K562 (cell line): Measurements from ENCODE around the gene FTL. TPM values are rescaled to one million over a fixed set of nuclear protein-coding genes. Genes with fewer than 3 reads are reported as not detected.
A peak's percentile ranks its signal among the peaks of the same experiment; 100 is the strongest.

Source experiments
- ATAC-seq: fragments of 200-7000 bp; cut with Tn5 transposase; 3 replicates; pipeline ENCODE4 v1.9.1; 2020; ENCODE audit warnings: moderate library complexity
- BruUV-seq: library from RNA; stranded (reverse); fragments of 400-500 nt; replicated peaks from 2 replicates; lab custom pipeline; 2021; lab: Mats Ljungman, UMichigan
- CTCF ChIA-PET: fragments of 300-600 bp; formaldehyde crosslinking; extraction: SDS; loops from one replicate; lab custom pipeline; 2021; ENCODE audit warnings: low intra/inter-chr PET ratio; lab: Yijun Ruan, JAX
- POLR2A ChIA-PET: fragments of 300-600, 350-650 bp; sonication (Branson Sonifier 250); formaldehyde crosslinking; extraction: SDS; loops from one replicate; lab custom pipeline; 2021; ENCODE audit warnings: antibody characterized with exemption, inconsistent platforms; lab: Yijun Ruan, JAX
- DNase-seq, 4 experiments: peaks; one replicate each; pipeline versions ENCODE4 v3.0.0 to v3.0.0-alpha.2; 2011 to 2018; ENCODE audit warnings: low spot score in 3 of 4, mixed read lengths in 3 of 4; ENCODE audit errors: extremely low read depth in 1 of 4
- FAIRE-seq: peaks from 2 replicates; lab custom pipeline; 2011; peaks lifted over from hg19 to GRCh38; lab: Jason Lieb, UNC
- H2AFZ ChIP-seq: 2 replicates; pipeline ENCODE4 v1.6.0; 2011; ENCODE audit warnings: low read depth, low read length, control low read depth, inconsistent platforms
- H3K27ac ChIP-seq: fragments of 200-600 bp; 3 replicates; pipeline ENCODE4 v1.8.0; 2011; ENCODE audit warnings: low read depth, mild to moderate bottlenecking, control low read depth, inconsistent platforms, low read length, moderate library complexity, mixed read lengths; ENCODE audit errors: extremely low read depth
- H3K27me3 ChIP-seq, 2 experiments: fragments of 300-600 bp in 1 of 2; 2 replicates in 1 of 2; 3 replicates in 1 of 2; pipeline versions ENCODE4 v1.6.0 to v1.8.0; 2011; ENCODE audit warnings: inconsistent platforms in 2 of 2, low read length in 2 of 2, mild to moderate bottlenecking in 1 of 2, mixed read lengths in 1 of 2, moderate library complexity in 1 of 2; ENCODE audit not compliant: control insufficient read depth in 2 of 2, insufficient read depth in 2 of 2
- H3K36me3 ChIP-seq: fragments of 300-600 bp; 3 replicates; pipeline ENCODE4 v1.8.0; 2011; ENCODE audit warnings: mild to moderate bottlenecking, low read length, inconsistent platforms; ENCODE audit not compliant: control insufficient read depth, insufficient read depth
- H3K4me1 ChIP-seq, 2 experiments: fragments of 200-600 bp in 1 of 2; replicated peaks in 1 of 2; 2 replicates in 1 of 2; 3 replicates in 1 of 2; pipeline versions ENCODE4 v1.5.1 to v1.8.0; 2011; ENCODE audit warnings: inconsistent platforms in 2 of 2, low read length in 2 of 2, mild to moderate bottlenecking in 1 of 2, mixed read lengths in 1 of 2, moderate library complexity in 1 of 2; ENCODE audit not compliant: control insufficient read depth in 2 of 2, insufficient read depth in 2 of 2
- H3K4me2 ChIP-seq: 2 replicates; pipeline ENCODE4 v1.6.1; 2011; ENCODE audit warnings: low read length, control low read depth, inconsistent platforms, mixed read lengths; ENCODE audit not compliant: insufficient read depth
- H3K4me3 ChIP-seq: fragments of 200-600 bp; sonication (generic), shearing (Covaris generic); 2 replicates; pipeline ENCODE4 v1.5.1; 2016; ENCODE audit warnings: control low read depth, inconsistent platforms
- H3K79me2 ChIP-seq: fragments of 200-600 bp; 3 replicates; pipeline ENCODE4 v1.8.0; 2011; ENCODE audit warnings: low read length, inconsistent platforms; ENCODE audit not compliant: control insufficient read depth, insufficient read depth
- H3K9ac ChIP-seq, 2 experiments: 2 replicates each; pipeline versions ENCODE4 v1.6.0 to v1.6.1; 2011; ENCODE audit warnings: low read depth in 2 of 2, low read length in 2 of 2, control low read depth in 1 of 2, inconsistent platforms in 1 of 2, mild to moderate bottlenecking in 1 of 2, mixed read lengths in 1 of 2; ENCODE audit not compliant: insufficient read depth in 1 of 2
- H3K9me1 ChIP-seq: one replicate; pipeline ENCODE4 v1.6.0; 2011; ENCODE audit warnings: inconsistent platforms, mild to moderate bottlenecking, low read length, moderate library complexity; ENCODE audit not compliant: control insufficient read depth, insufficient read depth
- H3K9me3 ChIP-seq: replicated peaks from 2 replicates; pipeline ENCODE4 v1.5.1; 2011; ENCODE audit warnings: low read depth, low read length, inconsistent platforms; ENCODE audit not compliant: control insufficient read depth, insufficient read depth
- H4K20me1 ChIP-seq: replicated peaks from 2 replicates; pipeline ENCODE4 v1.6.1; 2011; ENCODE audit warnings: low read length, inconsistent platforms, mixed read lengths; ENCODE audit not compliant: control insufficient read depth, insufficient read depth
- ARID1B ChIP-seq: fragments of 450-650 bp; IDR thresholded peaks from 2 replicates; pipeline ENCODE4 v1.6.1; 2016; ENCODE audit warnings: antibody characterized with exemption, mild to moderate bottlenecking, inconsistent platforms
- BRD9 ChIP-seq: fragments of 450-650 bp; IDR thresholded peaks from 2 replicates; pipeline ENCODE4 v1.6.1; 2018; ENCODE audit warnings: low read depth; ENCODE audit not compliant: partially characterized antibody
- COPS2 ChIP-seq: fragments of 450-650 bp; conservative IDR thresholded peaks from 2 replicates; pipeline ENCODE4 v1.6.1; 2016; ENCODE audit warnings: mild to moderate bottlenecking, moderate library complexity
- DPF2 ChIP-seq: fragments of 450-650 bp; IDR thresholded peaks from 2 replicates; pipeline ENCODE4 v1.6.1; 2016
- GTF2E2 ChIP-seq: fragments of 200-800 bp; sonication (Bioruptor generic); IDR thresholded peaks from 2 replicates; pipeline ENCODE4 v1.6.1; 2016; ENCODE audit warnings: missing genetic modification characterization, missing compliant biosample characterization
- IFI16 ChIP-seq: fragments of 250-450 bp; sonication (Bioruptor Pico); IDR thresholded peaks from 2 replicates; pipeline ENCODE4 v2.1.2; 2022; ENCODE audit warnings: mild to moderate bottlenecking, inconsistent platforms
- IRF9 ChIP-seq: fragments of 450-650 bp; IDR thresholded peaks from 2 replicates; pipeline ENCODE4 v1.6.1; 2016; ENCODE audit warnings: missing biosample characterization, missing genetic modification characterization
- MIER1 ChIP-seq: fragments of 450-650 bp; IDR thresholded peaks from 2 replicates; pipeline ENCODE4 v1.6.1; 2016; ENCODE audit warnings: antibody characterized with exemption, mild to moderate bottlenecking, low read depth
- POLR3G ChIP-seq: IDR thresholded peaks from 2 replicates; pipeline ENCODE4 v1.6.1; 2011; ENCODE audit not compliant: insufficient read length, insufficient replicate concordance; ENCODE audit errors: extremely low read depth
- SMARCA5 ChIP-seq: fragments of 450-650 bp; IDR thresholded peaks from 2 replicates; pipeline ENCODE4 v1.6.1; 2016
- SRSF9 ChIP-seq: fragments of 200-400 bp; formaldehyde crosslinking; IDR thresholded peaks from 2 replicates; pipeline ENCODE4 v1.6.1; 2017; ENCODE audit warnings: low read depth, low read length, borderline replicate concordance
- STAG1 ChIP-seq: sonication (generic); formaldehyde crosslinking; IDR thresholded peaks from 2 replicates; pipeline ENCODE4 v1.5.0; 2020; ENCODE audit warnings: missing genetic modification reagents, borderline replicate concordance
- TAF15 ChIP-seq: fragments of 200-400 bp; formaldehyde crosslinking; IDR thresholded peaks from 2 replicates; pipeline ENCODE4 v1.6.1; 2017; ENCODE audit warnings: mild to moderate bottlenecking, low read depth, low read length, moderate library complexity
- ZNF143 ChIP-seq: sonication (generic); formaldehyde crosslinking; IDR thresholded peaks from 2 replicates; pipeline ENCODE4 v1.9.0; 2022; ENCODE audit warnings: mild to moderate bottlenecking, missing genetic modification reagents
- ZNF507 ChIP-seq: conservative IDR thresholded peaks from 2 replicates; pipeline ENCODE4 v1.6.1; 2017; ENCODE audit warnings: missing genetic modification characterization, missing compliant biosample characterization
- WGBS: fragments of 100-300 bp; shearing (Covaris generic); methylation state at CpG from one replicate; pipeline ENCODE4 v1.1.6; 2016; ENCODE audit warnings: low coverage, mixed read lengths; ENCODE audit not compliant: insufficient coverage; ENCODE audit errors: missing lambda C conversion rate; 5-methylcytosine and 5-hydroxymethylcytosine counted together
- in situ Hi-C: fragments of 300-500 bp; cut with MboI; formaldehyde crosslinking; loops from 4 replicates; pipeline ENCODE4 v1.15.0; 2018; ENCODE audit warnings: inconsistent platforms, mixed read lengths
- intact Hi-C: fragments of 100-400 bp; cut with micrococcal nuclease; formaldehyde crosslinking; loops from 2 replicates; pipeline ENCODE4 v1.14.2; 2022
- polyA plus RNA-seq, 8 experiments: library from polyadenylated mRNA; depleted of rRNA in 4 of 8; stranded (reverse) in 5 of 8; unstranded in 3 of 8; fragments of >200 nt; fragmentation: Nextera tagmentation in 2 of 8; fragmentation: Illumina TruSeq in 1 of 8; extraction: Ambion mirVana in 2 of 8; extraction: Trizol in 1 of 8; gene quantifications; 2 replicates each; pipeline versions ENCODE4 v1.2.1 to v1.2.3, GENCODE V29; 2011 to 2014; ENCODE audit warnings: inconsistent platforms in 1 of 8, missing spikeins in 1 of 8
- total RNA-seq, 7 experiments: library from RNA; depleted of rRNA in 6 of 7; stranded (reverse); fragments of >200 nt in 6 of 7; fragmentation: Illumina TruSeq in 2 of 7; extraction: Trizol in 2 of 7; gene quantifications; 2 replicates each; pipeline versions ENCODE4 v1.2.1 to v1.2.3, GENCODE V29; 2011 to 2021; ENCODE audit warnings: low replicate concordance in 1 of 7
- TF ChIP-seq, protein P1 (sequence below), 2 experiments: IDR thresholded peaks in 1 of 2; conservative IDR thresholded peaks in 1 of 2; 2 replicates each; pipeline ENCODE4 v1.6.1; 2016; ENCODE audit warnings: low read depth in 2 of 2, mild to moderate bottlenecking in 1 of 2, missing compliant biosample characterization in 1 of 2, missing genetic modification characterization in 1 of 2, moderate library complexity in 1 of 2
- TF ChIP-seq, protein P2 (sequence below): fragments of 450-650 bp; IDR thresholded peaks from 2 replicates; pipeline ENCODE4 v1.6.1; 2016; ENCODE audit warnings: low read depth, mild to moderate bottlenecking, moderate library complexity

FTL gene
- total and polyA plus RNA-seq, 9 of the 15 experiments (the other 6 are each of a cell fraction or from before 2014, with no cell fraction given): 1,231 to 27,415 (median 3,965) TPM

- in situ Hi-C loops (no loop called here), intact Hi-C loops (loop anchor here (2.0 kb wide), 1 partner anchor 21 kb away; the partner anchor contains the start of gene DHDH)
- CTCF ChIA-PET: no interaction called here
- 21% methylated on average over 11 of the region's 11 CpGs for WGBS
- peak; percentile 39 for ATAC-seq
- Histone ChIP-seq H3K4me2 (peak overlapping the region; percentile 91), H3K27ac (peak overlapping the region; percentile 77), H3K36me3 (peaks cover 16% of the 10 kb centered on the region), H3K9me1 (no peaks in the 10 kb centered on the region), H4K20me1 (no peaks in the 10 kb centered on the region), H3K4me1 (peaks cover 31 to 38% of the 10 kb centered on the region in 2 experiments; a peak in 4 of 5 replicates), H3K9me3 (no peaks in the 10 kb centered on the region), H3K4me3 (peak overlapping the region; percentile 79), H3K79me2 (peaks cover 15% of the 10 kb centered on the region), H3K9ac (peak overlapping the region; percentile 53 to 83; a peak in 3 of 4 replicates), H3K27me3 (no peaks in the 10 kb centered on the region), H2AFZ (peak overlapping the region; percentile 92)
- TSS peak; percentile 59 for BruUV-seq
- FAIRE-seq: no peak
- POLR2A ChIA-PET: interaction anchor here (0.6 to 3.6 kb wide), 12 partner anchors 8 to 322 kb away, joined by 3 to 48 read pairs (median 4); partner anchors contain the start of genes DHDH, FTL and PPP1R15A
- no peak for DNase-seq
- no peak for TF ChIP-seq IFI16
- no peak for TF ChIP-seq ZNF507 (tag)
- no peak for TF ChIP-seq POLR3G
- TF ChIP-seq ZNF143 (CRISPR knock-in tag): no peak
- no peak for TF ChIP-seq TAF15
- peak; percentile 31; the same call in 1 of the 2 replicates for TF ChIP-seq MIER1
- TF ChIP-seq ARID1B: peak; percentile 57
- no peak for TF ChIP-seq COPS2
- TF ChIP-seq STAG1: no peak
- no peak for TF ChIP-seq SRSF9
- TF ChIP-seq GTF2E2 (tag): 0 out of 2 replicates have a peak, but pooled peaks have one; percentile 61
- TF ChIP-seq, protein P1, sequence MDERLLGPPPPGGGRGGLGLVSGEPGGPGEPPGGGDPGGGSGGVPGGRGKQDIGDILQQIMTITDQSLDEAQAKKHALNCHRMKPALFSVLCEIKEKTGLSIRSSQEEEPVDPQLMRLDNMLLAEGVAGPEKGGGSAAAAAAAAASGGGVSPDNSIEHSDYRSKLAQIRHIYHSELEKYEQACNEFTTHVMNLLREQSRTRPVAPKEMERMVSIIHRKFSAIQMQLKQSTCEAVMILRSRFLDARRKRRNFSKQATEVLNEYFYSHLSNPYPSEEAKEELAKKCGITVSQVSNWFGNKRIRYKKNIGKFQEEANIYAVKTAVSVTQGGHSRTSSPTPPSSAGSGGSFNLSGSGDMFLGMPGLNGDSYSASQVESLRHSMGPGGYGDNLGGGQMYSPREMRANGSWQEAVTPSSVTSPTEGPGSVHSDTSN (CRISPR knock-in tag; IDR thresholded peaks at IDR 0.05; ENCODE audit: low read depth): no peak
- TF ChIP-seq, protein P1 (tag; conservative IDR thresholded peaks at IDR 0.05; ENCODE audit: low read depth): 0 out of 2 replicates have a peak, but pooled peaks have one; percentile 14
- TF ChIP-seq, protein P2, sequence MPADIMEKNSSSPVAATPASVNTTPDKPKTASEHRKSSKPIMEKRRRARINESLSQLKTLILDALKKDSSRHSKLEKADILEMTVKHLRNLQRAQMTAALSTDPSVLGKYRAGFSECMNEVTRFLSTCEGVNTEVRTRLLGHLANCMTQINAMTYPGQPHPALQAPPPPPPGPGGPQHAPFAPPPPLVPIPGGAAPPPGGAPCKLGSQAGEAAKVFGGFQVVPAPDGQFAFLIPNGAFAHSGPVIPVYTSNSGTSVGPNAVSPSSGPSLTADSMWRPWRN: 0 out of 2 replicates have a peak, but pooled peaks have one; percentile 16
- peak; percentile 70; the same call in 1 of the 2 replicates for TF ChIP-seq SMARCA5
- no peak for TF ChIP-seq IRF9 (tag)
- peak; percentile 75 for TF ChIP-seq BRD9
- TF ChIP-seq DPF2: peak; percentile 66
These were observed 11.0 kb upstream of the FTL start for GRCh38 chr19:48953990-48954594.
